HepG2 (cell line): ENCODE results near the gene TMEM185B. TPM values are rescaled to one million over a fixed set of nuclear protein-coding genes. Genes with fewer than 3 reads are reported as not detected.

Experiments
- FOSL1 ChIP-seq: sonication (generic); formaldehyde crosslinking; IDR thresholded peaks from 2 replicates; pipeline ENCODE4 v1.9.0; 2021; ENCODE audit warnings: missing genetic modification reagents, borderline replicate concordance
- KAT7 ChIP-seq: IDR thresholded peaks from 2 replicates; pipeline ENCODE4 v1.6.1; 2018; ENCODE audit warnings: borderline replicate concordance, missing compliant biosample characterization
- KAT8 ChIP-seq: IDR thresholded peaks from 2 replicates; pipeline ENCODE4 v1.6.1; 2016; ENCODE audit warnings: missing genetic modification reagents, missing compliant biosample characterization
- KDM5B ChIP-seq: sonication (generic); formaldehyde crosslinking; IDR thresholded peaks from 2 replicates; pipeline ENCODE4 v1.4.0; 2020; ENCODE audit warnings: missing genetic modification reagents, mild to moderate bottlenecking, borderline replicate concordance
- MIXL1 ChIP-seq: IDR thresholded peaks from 2 replicates; pipeline ENCODE4 v1.6.1; 2016
- RAD21 ChIP-seq: fragments of 450-650 bp; formaldehyde crosslinking; IDR thresholded peaks from 2 replicates; pipeline ENCODE4 v1.5.0; 2020; ENCODE audit warnings: mild to moderate bottlenecking
- RARA ChIP-seq: IDR thresholded peaks from 2 replicates; pipeline ENCODE4 v1.6.1; 2016; ENCODE audit warnings: missing genetic modification reagents, missing compliant biosample characterization
- SRSF9 ChIP-seq: fragments of 200-400 bp; formaldehyde crosslinking; IDR thresholded peaks from 2 replicates; pipeline ENCODE4 v1.6.1; 2018; ENCODE audit warnings: borderline replicate concordance, mild to moderate bottlenecking, low read depth, low read length; ENCODE audit not compliant: insufficient read depth, poor library complexity, severe bottlenecking
- TFE3 ChIP-seq: IDR thresholded peaks from 2 replicates; pipeline ENCODE4 v1.6.1; 2016
- ZBTB2 ChIP-seq: sonication (generic); formaldehyde crosslinking; IDR thresholded peaks from 2 replicates; pipeline ENCODE4 v1.8.0; 2022; ENCODE audit warnings: low read depth, missing genetic modification reagents
- ZNF3 ChIP-seq: IDR thresholded peaks from 2 replicates; pipeline ENCODE4 v1.7.0; 2017; ENCODE audit warnings: inconsistent platforms
- ZNF484 ChIP-seq: sonication (generic); formaldehyde crosslinking; IDR thresholded peaks from 2 replicates; pipeline ENCODE4 v1.5.1; 2020; ENCODE audit warnings: mild to moderate bottlenecking, low read depth, missing genetic modification reagents, borderline replicate concordance
- ZNF598 ChIP-seq: sonication (generic); formaldehyde crosslinking; IDR thresholded peaks from 2 replicates; pipeline ENCODE4 v1.5.1; 2020; ENCODE audit warnings: mild to moderate bottlenecking, missing genetic modification reagents, borderline replicate concordance
- ZNF713 ChIP-seq: sonication (generic); formaldehyde crosslinking; IDR thresholded peaks from 2 replicates; pipeline ENCODE4 v1.4.0; 2020; ENCODE audit warnings: mild to moderate bottlenecking, missing genetic modification reagents
- polyA plus RNA-seq, 8 experiments: library from polyadenylated mRNA; depleted of rRNA in 3 of 8; stranded (reverse) in 7 of 8; unstranded in 1 of 8; fragments of >200 nt; fragmentation: Illumina TruSeq in 4 of 8; extraction: Trizol in 4 of 8; gene quantifications; 2 replicates each; pipeline versions ENCODE4 v1.2.1 to v1.2.3, GENCODE V29; 2011 to 2016; ENCODE audit warnings: low read depth in 4 of 8, missing spikeins in 1 of 8, mixed read lengths in 1 of 8; ENCODE audit not compliant: insufficient read depth in 1 of 8
- total RNA-seq, 5 experiments: library from RNA; depleted of rRNA; stranded (reverse); fragments of >200 nt; fragmentation: Illumina TruSeq; extraction: Trizol; gene quantifications; 2 replicates each; pipeline ENCODE4 v1.2.3, GENCODE V29; 2016; ENCODE audit warnings: low read depth in 1 of 5
- TF ChIP-seq, protein P1 (sequence below): IDR thresholded peaks from 2 replicates; pipeline ENCODE4 v1.6.1; 2016; ENCODE audit warnings: low read depth, missing genetic modification reagents, missing compliant biosample characterization
- TF ChIP-seq, protein P2 (sequence below): sonication (generic); formaldehyde crosslinking; IDR thresholded peaks from 2 replicates; pipeline ENCODE4 v1.4.0; 2020; ENCODE audit warnings: missing genetic modification reagents, borderline replicate concordance
- TF ChIP-seq, protein P3 (sequence below): IDR thresholded peaks from 2 replicates; pipeline ENCODE4 v1.6.1; 2016; ENCODE audit warnings: low read depth, borderline replicate concordance
- TF ChIP-seq, protein P4 (sequence below): sonication (generic); formaldehyde crosslinking; IDR thresholded peaks from 2 replicates; pipeline ENCODE4 v1.4.0; 2020; ENCODE audit warnings: missing genetic modification reagents

The TMEM185B gene
- total and polyA plus RNA-seq, 2 of the 13 experiments (the other 11 are each of a cell fraction or from before 2014, with no cell fraction given): 5.6 to 7.0 TPM

DNA sequence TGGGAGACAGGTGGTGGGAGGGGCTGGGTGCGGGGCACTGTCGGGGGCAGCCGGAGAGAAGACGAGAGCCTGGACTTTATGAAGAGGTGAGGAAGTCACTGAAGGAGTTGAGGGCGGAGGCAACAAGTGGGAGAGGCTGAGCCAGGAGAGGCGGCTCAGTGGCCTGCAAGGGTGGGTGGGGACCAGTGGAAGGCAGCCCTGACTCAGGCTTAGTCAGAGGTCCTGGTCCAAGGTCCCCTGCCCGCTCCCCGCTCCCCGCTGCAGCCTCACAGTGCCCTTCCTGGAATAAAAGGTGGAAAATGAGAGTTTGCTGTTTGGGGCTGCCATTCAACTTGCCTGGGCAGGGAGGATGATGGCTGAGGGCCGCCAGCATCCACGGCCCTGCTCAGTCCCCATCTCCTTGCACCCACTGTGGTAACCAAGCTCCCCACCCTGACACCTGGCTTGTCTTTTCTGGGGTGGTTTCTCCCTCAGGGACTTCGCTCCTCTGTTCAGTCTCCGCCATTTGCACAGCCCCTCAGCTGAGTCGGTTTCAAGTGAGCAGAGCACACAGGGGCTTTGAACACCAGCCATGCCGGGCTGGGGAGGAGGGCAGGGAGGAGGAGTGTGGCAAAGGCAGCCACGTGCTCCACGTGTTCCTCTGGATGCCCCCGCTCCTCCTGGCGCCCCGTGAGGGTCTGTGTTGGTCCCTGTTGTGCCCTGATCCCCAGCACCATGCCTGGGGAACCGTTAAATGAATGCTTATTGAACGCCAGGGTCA, 15.7 kb upstream of the TMEM185B start (continued):
- TF ChIP-seq, protein P1, sequence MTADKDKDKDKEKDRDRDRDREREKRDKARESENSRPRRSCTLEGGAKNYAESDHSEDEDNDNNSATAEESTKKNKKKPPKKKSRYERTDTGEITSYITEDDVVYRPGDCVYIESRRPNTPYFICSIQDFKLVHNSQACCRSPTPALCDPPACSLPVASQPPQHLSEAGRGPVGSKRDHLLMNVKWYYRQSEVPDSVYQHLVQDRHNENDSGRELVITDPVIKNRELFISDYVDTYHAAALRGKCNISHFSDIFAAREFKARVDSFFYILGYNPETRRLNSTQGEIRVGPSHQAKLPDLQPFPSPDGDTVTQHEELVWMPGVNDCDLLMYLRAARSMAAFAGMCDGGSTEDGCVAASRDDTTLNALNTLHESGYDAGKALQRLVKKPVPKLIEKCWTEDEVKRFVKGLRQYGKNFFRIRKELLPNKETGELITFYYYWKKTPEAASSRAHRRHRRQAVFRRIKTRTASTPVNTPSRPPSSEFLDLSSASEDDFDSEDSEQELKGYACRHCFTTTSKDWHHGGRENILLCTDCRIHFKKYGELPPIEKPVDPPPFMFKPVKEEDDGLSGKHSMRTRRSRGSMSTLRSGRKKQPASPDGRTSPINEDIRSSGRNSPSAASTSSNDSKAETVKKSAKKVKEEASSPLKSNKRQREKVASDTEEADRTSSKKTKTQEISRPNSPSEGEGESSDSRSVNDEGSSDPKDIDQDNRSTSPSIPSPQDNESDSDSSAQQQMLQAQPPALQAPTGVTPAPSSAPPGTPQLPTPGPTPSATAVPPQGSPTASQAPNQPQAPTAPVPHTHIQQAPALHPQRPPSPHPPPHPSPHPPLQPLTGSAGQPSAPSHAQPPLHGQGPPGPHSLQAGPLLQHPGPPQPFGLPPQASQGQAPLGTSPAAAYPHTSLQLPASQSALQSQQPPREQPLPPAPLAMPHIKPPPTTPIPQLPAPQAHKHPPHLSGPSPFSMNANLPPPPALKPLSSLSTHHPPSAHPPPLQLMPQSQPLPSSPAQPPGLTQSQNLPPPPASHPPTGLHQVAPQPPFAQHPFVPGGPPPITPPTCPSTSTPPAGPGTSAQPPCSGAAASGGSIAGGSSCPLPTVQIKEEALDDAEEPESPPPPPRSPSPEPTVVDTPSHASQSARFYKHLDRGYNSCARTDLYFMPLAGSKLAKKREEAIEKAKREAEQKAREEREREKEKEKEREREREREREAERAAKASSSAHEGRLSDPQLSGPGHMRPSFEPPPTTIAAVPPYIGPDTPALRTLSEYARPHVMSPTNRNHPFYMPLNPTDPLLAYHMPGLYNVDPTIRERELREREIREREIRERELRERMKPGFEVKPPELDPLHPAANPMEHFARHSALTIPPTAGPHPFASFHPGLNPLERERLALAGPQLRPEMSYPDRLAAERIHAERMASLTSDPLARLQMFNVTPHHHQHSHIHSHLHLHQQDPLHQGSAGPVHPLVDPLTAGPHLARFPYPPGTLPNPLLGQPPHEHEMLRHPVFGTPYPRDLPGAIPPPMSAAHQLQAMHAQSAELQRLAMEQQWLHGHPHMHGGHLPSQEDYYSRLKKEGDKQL (CRISPR knock-in tag): peak; percentile 25; the same call in 1 of the 2 replicates
- TF ChIP-seq MIXL1 (CRISPR knock-in tag): no peak
- peak; percentile 87 for TF ChIP-seq FOSL1
- TF ChIP-seq ZBTB2: no peak
- peak; percentile 20; the same call in 1 of the 2 replicates for TF ChIP-seq RAD21 (CRISPR knock-in tag)
- TF ChIP-seq KAT7 (CRISPR knock-in tag): 0 out of 2 replicates have a peak, but pooled peaks have one; percentile 48
- no peak for TF ChIP-seq SRSF9
- TF ChIP-seq ZNF3: no peak
- TF ChIP-seq TFE3 (CRISPR knock-in tag): no peak
- TF ChIP-seq ZNF484 (CRISPR knock-in tag): 0 out of 2 replicates have a peak, but pooled peaks have one; percentile 30
- peak; percentile 67 for TF ChIP-seq KDM5B (CRISPR knock-in tag)
- TF ChIP-seq ZNF598: no peak
- no peak for TF ChIP-seq ZNF713 (CRISPR knock-in tag)
- TF ChIP-seq KAT8 (CRISPR knock-in tag): peak; percentile 74
- TF ChIP-seq RARA (CRISPR knock-in tag): peak; percentile 63
- TF ChIP-seq, protein P2, sequence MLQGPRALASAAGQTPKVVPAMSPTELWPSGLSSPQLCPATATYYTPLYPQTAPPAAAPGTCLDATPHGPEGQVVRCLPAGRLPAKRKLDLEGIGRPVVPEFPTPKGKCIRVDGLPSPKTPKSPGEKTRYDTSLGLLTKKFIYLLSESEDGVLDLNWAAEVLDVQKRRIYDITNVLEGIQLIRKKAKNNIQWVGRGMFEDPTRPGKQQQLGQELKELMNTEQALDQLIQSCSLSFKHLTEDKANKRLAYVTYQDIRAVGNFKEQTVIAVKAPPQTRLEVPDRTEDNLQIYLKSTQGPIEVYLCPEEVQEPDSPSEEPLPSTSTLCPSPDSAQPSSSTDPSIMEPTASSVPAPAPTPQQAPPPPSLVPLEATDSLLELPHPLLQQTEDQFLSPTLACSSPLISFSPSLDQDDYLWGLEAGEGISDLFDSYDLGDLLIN (CRISPR knock-in tag): no peak
- TF ChIP-seq, protein P3, sequence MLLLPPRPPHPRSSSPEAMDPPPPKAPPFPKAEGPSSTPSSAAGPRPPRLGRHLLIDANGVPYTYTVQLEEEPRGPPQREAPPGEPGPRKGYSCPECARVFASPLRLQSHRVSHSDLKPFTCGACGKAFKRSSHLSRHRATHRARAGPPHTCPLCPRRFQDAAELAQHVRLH (CRISPR knock-in tag): peak; percentile 34; the same call in 1 of the 2 replicates
- TF ChIP-seq, protein P4, sequence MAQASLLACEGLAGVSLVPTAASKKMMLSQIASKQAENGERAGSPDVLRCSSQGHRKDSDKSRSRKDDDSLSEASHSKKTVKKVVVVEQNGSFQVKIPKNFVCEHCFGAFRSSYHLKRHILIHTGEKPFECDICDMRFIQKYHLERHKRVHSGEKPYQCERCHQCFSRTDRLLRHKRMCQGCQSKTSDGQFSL (CRISPR knock-in tag): no peak
